GM21423 (cell line): Measurements from ENCODE around the gene TMEM235.

ENCODE experiments used
- ATAC-seq: cut with Tn5 transposase; IDR thresholded peaks from one replicate; pipeline ENCODE4 v1.9.1; 2021; ENCODE audit warnings: mild to moderate bottlenecking, moderate library complexity; ENCODE audit not compliant: unreplicated experiment

The TMEM235 gene

GRCh38 chr17:78253946-78254672 is 22.7 kb downstream of the TMEM235 start:
- no peak for ATAC-seq

GRCh38 chr17:78255029-78255656 is 23.7 kb downstream of the TMEM235 start:
- no peak for ATAC-seq

GRCh38 chr17:78255953-78256706 is 24.7 kb downstream of the TMEM235 start:
- no peak for ATAC-seq

- no peak for ATAC-seq
Measured at GRCh38 chr17:78256707-78257591, 25.5 kb downstream of the TMEM235 start.

GRCh38 chr17:78257810-78258322 is 26.4 kb downstream of the TMEM235 start:
- ATAC-seq: no peak

GRCh38 chr17:78258323-78259191 is 27.1 kb downstream of the TMEM235 start:
- no peak for ATAC-seq

GRCh38 chr17:78259192-78259554 is 27.7 kb downstream of the TMEM235 start:
- ATAC-seq: no peak

- no peak for ATAC-seq
Measured at GRCh38 chr17:78263063-78263735, 31.8 kb downstream of the TMEM235 start.

- no peak for ATAC-seq
Measured at GRCh38 chr17:78263736-78264340, 32.4 kb downstream of the TMEM235 start.

GRCh38 chr17:78264590-78264989 is 33.2 kb downstream of the TMEM235 start:
- no peak for ATAC-seq

GRCh38 chr17:78265121-78265520 is 33.7 kb downstream of the TMEM235 start:
- no peak for ATAC-seq

GRCh38 chr17:78266231-78266631 is 34.8 kb downstream of the TMEM235 start:
- no peak for ATAC-seq

- ATAC-seq: no peak
Measured at GRCh38 chr17:78266771-78267170, 35.3 kb downstream of the TMEM235 start.

- no peak for ATAC-seq
Measured at GRCh38 chr17:78267253-78268073, 36.0 kb downstream of the TMEM235 start.

GRCh38 chr17:78268191-78268874 is 36.9 kb downstream of the TMEM235 start:
- no peak for ATAC-seq

GRCh38 chr17:78268951-78269905 is 37.8 kb downstream of the TMEM235 start:
- no peak for ATAC-seq
